Neural cell (in vitro differentiated cells): ENCODE results near the gene LPCAT1.
"Not testable (repeated sequence)": the region's sequence is repeated elsewhere in the genome, so short reads cannot be mapped to it uniquely, and the experiment has no call there.

Source experiments
- EP300 ChIP-seq: fragments of 450-650 bp; conservative IDR thresholded peaks from 2 replicates; pipeline ENCODE4 v1.6.1; 2014; ENCODE audit warnings: antibody characterized with exemption, mild to moderate bottlenecking, moderate library complexity; ENCODE audit not compliant: poor library complexity, severe bottlenecking
- EZH2 ChIP-seq: fragments of 200-600, 300-800 bp; shearing (Covaris generic), sonication (generic); IDR thresholded peaks from 2 replicates; pipeline ENCODE4 v1.6.1; 2014; ENCODE audit warnings: antibody characterized with exemption, low read length, borderline replicate concordance, mild to moderate bottlenecking; ENCODE audit not compliant: insufficient read depth, poor library complexity, severe bottlenecking
- MXI1 ChIP-seq: fragments of 450-650 bp; conservative IDR thresholded peaks from 2 replicates; pipeline ENCODE4 v1.6.1; 2014; ENCODE audit warnings: antibody characterized with exemption, mild to moderate bottlenecking; ENCODE audit not compliant: poor library complexity, severe bottlenecking
- POLR2AphosphoS5 ChIP-seq: IDR thresholded peaks from 2 replicates; pipeline ENCODE4 v1.6.1; 2012
- RAD21 ChIP-seq: fragments of 450-650 bp; conservative IDR thresholded peaks from 2 replicates; pipeline ENCODE4 v1.6.1; 2014; ENCODE audit warnings: antibody characterized with exemption, mild to moderate bottlenecking, moderate library complexity
- SMC3 ChIP-seq: fragments of 450-650 bp; conservative IDR thresholded peaks from 2 replicates; pipeline ENCODE4 v1.6.1; 2014; ENCODE audit warnings: antibody characterized with exemption, mild to moderate bottlenecking, moderate library complexity; ENCODE audit not compliant: poor library complexity
- TAF1 ChIP-seq: IDR thresholded peaks from 2 replicates; pipeline ENCODE4 v1.6.1; 2012; ENCODE audit warnings: low read depth
- TF ChIP-seq, protein P1 (sequence below): fragments of 450-650 bp; IDR thresholded peaks from 2 replicates; pipeline ENCODE4 v1.5.1; 2014; ENCODE audit warnings: antibody characterized with exemption, mild to moderate bottlenecking, moderate library complexity; ENCODE audit not compliant: poor library complexity, severe bottlenecking
- TF ChIP-seq, protein P2 (sequence below): IDR thresholded peaks from 2 replicates; pipeline ENCODE4 v1.6.1; 2012; ENCODE audit warnings: borderline replicate concordance

- not testable (repeated sequence) for TF ChIP-seq EZH2, POLR2AphosphoS5, EP300, TAF1, MXI1, RAD21, SMC3
- TF ChIP-seq, protein P1, sequence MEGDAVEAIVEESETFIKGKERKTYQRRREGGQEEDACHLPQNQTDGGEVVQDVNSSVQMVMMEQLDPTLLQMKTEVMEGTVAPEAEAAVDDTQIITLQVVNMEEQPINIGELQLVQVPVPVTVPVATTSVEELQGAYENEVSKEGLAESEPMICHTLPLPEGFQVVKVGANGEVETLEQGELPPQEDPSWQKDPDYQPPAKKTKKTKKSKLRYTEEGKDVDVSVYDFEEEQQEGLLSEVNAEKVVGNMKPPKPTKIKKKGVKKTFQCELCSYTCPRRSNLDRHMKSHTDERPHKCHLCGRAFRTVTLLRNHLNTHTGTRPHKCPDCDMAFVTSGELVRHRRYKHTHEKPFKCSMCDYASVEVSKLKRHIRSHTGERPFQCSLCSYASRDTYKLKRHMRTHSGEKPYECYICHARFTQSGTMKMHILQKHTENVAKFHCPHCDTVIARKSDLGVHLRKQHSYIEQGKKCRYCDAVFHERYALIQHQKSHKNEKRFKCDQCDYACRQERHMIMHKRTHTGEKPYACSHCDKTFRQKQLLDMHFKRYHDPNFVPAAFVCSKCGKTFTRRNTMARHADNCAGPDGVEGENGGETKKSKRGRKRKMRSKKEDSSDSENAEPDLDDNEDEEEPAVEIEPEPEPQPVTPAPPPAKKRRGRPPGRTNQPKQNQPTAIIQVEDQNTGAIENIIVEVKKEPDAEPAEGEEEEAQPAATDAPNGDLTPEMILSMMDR = not testable (repeated sequence)
- TF ChIP-seq, protein P2, sequence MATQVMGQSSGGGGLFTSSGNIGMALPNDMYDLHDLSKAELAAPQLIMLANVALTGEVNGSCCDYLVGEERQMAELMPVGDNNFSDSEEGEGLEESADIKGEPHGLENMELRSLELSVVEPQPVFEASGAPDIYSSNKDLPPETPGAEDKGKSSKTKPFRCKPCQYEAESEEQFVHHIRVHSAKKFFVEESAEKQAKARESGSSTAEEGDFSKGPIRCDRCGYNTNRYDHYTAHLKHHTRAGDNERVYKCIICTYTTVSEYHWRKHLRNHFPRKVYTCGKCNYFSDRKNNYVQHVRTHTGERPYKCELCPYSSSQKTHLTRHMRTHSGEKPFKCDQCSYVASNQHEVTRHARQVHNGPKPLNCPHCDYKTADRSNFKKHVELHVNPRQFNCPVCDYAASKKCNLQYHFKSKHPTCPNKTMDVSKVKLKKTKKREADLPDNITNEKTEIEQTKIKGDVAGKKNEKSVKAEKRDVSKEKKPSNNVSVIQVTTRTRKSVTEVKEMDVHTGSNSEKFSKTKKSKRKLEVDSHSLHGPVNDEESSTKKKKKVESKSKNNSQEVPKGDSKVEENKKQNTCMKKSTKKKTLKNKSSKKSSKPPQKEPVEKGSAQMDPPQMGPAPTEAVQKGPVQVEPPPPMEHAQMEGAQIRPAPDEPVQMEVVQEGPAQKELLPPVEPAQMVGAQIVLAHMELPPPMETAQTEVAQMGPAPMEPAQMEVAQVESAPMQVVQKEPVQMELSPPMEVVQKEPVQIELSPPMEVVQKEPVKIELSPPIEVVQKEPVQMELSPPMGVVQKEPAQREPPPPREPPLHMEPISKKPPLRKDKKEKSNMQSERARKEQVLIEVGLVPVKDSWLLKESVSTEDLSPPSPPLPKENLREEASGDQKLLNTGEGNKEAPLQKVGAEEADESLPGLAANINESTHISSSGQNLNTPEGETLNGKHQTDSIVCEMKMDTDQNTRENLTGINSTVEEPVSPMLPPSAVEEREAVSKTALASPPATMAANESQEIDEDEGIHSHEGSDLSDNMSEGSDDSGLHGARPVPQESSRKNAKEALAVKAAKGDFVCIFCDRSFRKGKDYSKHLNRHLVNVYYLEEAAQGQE = not testable (repeated sequence)
Observed at GRCh38 chr5:1505089-1505488, 18.7 kb downstream of the LPCAT1 start.
